ENCODE results near the gene ATG9B. TPM values are rescaled to one million over a fixed set of nuclear protein-coding genes. Genes with fewer than 3 reads are reported as not detected.

Gene ATG9B
- polyA plus RNA-seq, 1 donor = 0.72 TPM

- DNase-seq = no peak
These were observed 26.0 kb downstream of the ATG9B start for GRCh38 chr7:150998341-150998740.

GRCh38 chr7:150997817-150998216 is 26.5 kb downstream of the ATG9B start:
- DNase-seq = no peak

GRCh38 chr7:150997075-150997511 is 27.2 kb downstream of the ATG9B start:
- DNase-seq = no peak

- no peak for DNase-seq
These were observed 27.8 kb downstream of the ATG9B start for GRCh38 chr7:150996376-150997074.

GRCh38 chr7:150994838-150995510 is 29.3 kb downstream of the ATG9B start:
- DNase-seq = no peak

- DNase-seq = no peak
These were observed 30.0 kb downstream of the ATG9B start for GRCh38 chr7:150994141-150994837.

GRCh38 chr7:150993511-150993910 is 30.8 kb downstream of the ATG9B start:
- no peak for DNase-seq

- DNase-seq = no peak
These were observed 31.4 kb downstream of the ATG9B start for GRCh38 chr7:150992833-150993302.

- DNase-seq = no peak
These were observed 32.1 kb downstream of the ATG9B start for GRCh38 chr7:150992051-150992640.

- no peak for DNase-seq
These were observed 33.7 kb downstream of the ATG9B start, which contains the start of gene NOS3 for GRCh38 chr7:150990416-150991186. TSS of gene NOS3 (plus strand) at chr7:150991017. CDS start at chr7:150993804, 2,787 bp downstream.

GRCh38 chr7:150989456-150989855 is 34.8 kb downstream of the ATG9B start:
- DNase-seq = no peak

- DNase-seq = peak; percentile 65
These were observed 35.8 kb downstream of the ATG9B start for GRCh38 chr7:150988230-150989226.

- DNase-seq = no peak
These were observed 37.7 kb downstream of the ATG9B start for GRCh38 chr7:150986556-150986955.

GRCh38 chr7:150986099-150986512 is 38.2 kb downstream of the ATG9B start:
- DNase-seq = no peak

- no peak for DNase-seq
These were observed 40.4 kb downstream of the ATG9B start for GRCh38 chr7:150983893-150984368.

- DNase-seq = no peak
These were observed 41.9 kb downstream of the ATG9B start for GRCh38 chr7:150982351-150982750.

- no peak for DNase-seq
These were observed 42.6 kb downstream of the ATG9B start for GRCh38 chr7:150981644-150982043.

GRCh38 chr7:150980663-150981062 is 43.6 kb downstream of the ATG9B start:
- DNase-seq = no peak

- peak; percentile 31 for DNase-seq
These were observed 44.4 kb downstream of the ATG9B start for GRCh38 chr7:150979713-150980390.
